SKM-1 treated with dmso at 0.1 percent for 144 hours (cell line): ENCODE measurements around the gene BFAR.
"Not testable (repeated sequence)": the region's sequence is repeated elsewhere in the genome, so short reads cannot be mapped to it uniquely, and the experiment has no call there.

Source experiments
- DNase-seq: peaks from one replicate; lab custom pipeline; 2025; ENCODE audit not compliant: unreplicated experiment; lab: John Stamatoyannopoulos, UW

Gene BFAR

GRCh38 chr16:14632693-14633569, at the start of gene BFAR:
TSS of gene BFAR (plus strand) at chr16:14632951. CDS start at chr16:14644347, 11,396 bp downstream.
- peak; percentile 95 for DNase-seq

- no peak for DNase-seq
Measured at GRCh38 chr16:14585287-14585686, 47.5 kb upstream of the BFAR start.

- no peak for DNase-seq
Measured at GRCh38 chr16:14586637-14587305, 46.0 kb upstream of the BFAR start.

GRCh38 chr16:14600164-14600563, 32.6 kb upstream of the BFAR start:
- DNase-seq = peak; percentile 2

GRCh38 chr16:14602443-14602963, 30.2 kb upstream of the BFAR start:
- DNase-seq = no peak

- DNase-seq = no peak
Measured at GRCh38 chr16:14606102-14606501, 26.6 kb upstream of the BFAR start.

GRCh38 chr16:14608111-14608566, 24.6 kb upstream of the BFAR start:
- DNase-seq = no peak

- no peak for DNase-seq
Measured at GRCh38 chr16:14608604-14609003, 24.1 kb upstream of the BFAR start.

GRCh38 chr16:14609716-14610115, 23.0 kb upstream of the BFAR start:
- DNase-seq = no peak

- DNase-seq = no peak
Measured at GRCh38 chr16:14611660-14612059, 21.1 kb upstream of the BFAR start.

GRCh38 chr16:14613991-14614390, 18.8 kb upstream of the BFAR start:
- DNase-seq = no peak

GRCh38 chr16:14616280-14616679, 16.5 kb upstream of the BFAR start:
- DNase-seq = no peak

GRCh38 chr16:14618566-14618965, 14.2 kb upstream of the BFAR start:
- DNase-seq = no peak

- DNase-seq = no peak
Measured at GRCh38 chr16:14627078-14627477, 5.7 kb upstream of the BFAR start.

GRCh38 chr16:14628806-14629611, 3.7 kb upstream of the BFAR start:
- no peak for DNase-seq

- DNase-seq = no peak
Measured at GRCh38 chr16:14629612-14629918, 3.2 kb upstream of the BFAR start.

GRCh38 chr16:14629919-14630619, 2.7 kb upstream of the BFAR start, which contains the start of gene PARN:
TSS of gene PARN (minus strand) at chr16:14630260. CDS start at chr16:14630125, 135 bp downstream.
- peak; percentile 95 for DNase-seq

GRCh38 chr16:14630620-14631330, 2.0 kb upstream of the BFAR start:
- not testable (repeated sequence) for DNase-seq

- DNase-seq = no peak
Measured at GRCh38 chr16:14634389-14634725, 1.6 kb downstream of the BFAR start.
